H9 (cell line): ENCODE measurements around the gene BTN3A1. TPM values are rescaled to one million over a fixed set of nuclear protein-coding genes. Genes with fewer than 3 reads are reported as not detected.

ENCODE experiments used
- DNase-seq: peaks from one replicate; pipeline ENCODE4 v3.0.0-alpha.2; 2017
- H2AFZ ChIP-seq: one replicate; pipeline ENCODE4 v1.6.1; 2013; ENCODE audit warnings: mild to moderate bottlenecking, low read length, control low read depth, moderate library complexity
- H2AK5ac ChIP-seq: 2 replicates; pipeline ENCODE4 v1.6.1; 2013; ENCODE audit warnings: low read length, control low read depth, mixed read lengths; ENCODE audit not compliant: insufficient read length
- H2BK120ac ChIP-seq: one replicate; pipeline ENCODE4 v1.6.1; 2013; ENCODE audit warnings: low read depth, mild to moderate bottlenecking, low read length, control low read depth, inconsistent platforms; ENCODE audit not compliant: poor library complexity, severe bottlenecking
- H2BK12ac ChIP-seq: 2 replicates; pipeline ENCODE4 v1.6.1; 2013; ENCODE audit warnings: low read length, control low read depth, mixed read lengths, low read depth; ENCODE audit not compliant: insufficient read length
- H2BK15ac ChIP-seq: 2 replicates; pipeline ENCODE4 v1.6.1; 2013; ENCODE audit warnings: low read depth, low read length, control low read depth
- H2BK20ac ChIP-seq: one replicate; pipeline ENCODE4 v1.6.1; 2013; ENCODE audit warnings: low read depth, mild to moderate bottlenecking, low read length, control low read depth, inconsistent platforms; ENCODE audit not compliant: poor library complexity, severe bottlenecking
- H2BK5ac ChIP-seq: 2 replicates; pipeline ENCODE4 v1.6.1; 2013; ENCODE audit warnings: low read length, control low read depth, mixed read lengths; ENCODE audit not compliant: insufficient read length
- H3K14ac ChIP-seq: 2 replicates; pipeline ENCODE4 v1.6.1; 2013; ENCODE audit warnings: low read length, control low read depth; ENCODE audit not compliant: insufficient read depth
- H3K18ac ChIP-seq: 2 replicates; pipeline ENCODE4 v1.6.1; 2013; ENCODE audit warnings: low read depth, mild to moderate bottlenecking, mixed read lengths, low read length, control low read depth; ENCODE audit not compliant: insufficient read length
- H3K23ac ChIP-seq: 2 replicates; pipeline ENCODE4 v1.6.1; 2013; ENCODE audit warnings: low read length, control low read depth, mixed read lengths, low read depth; ENCODE audit not compliant: insufficient read length
- H3K23me2 ChIP-seq: 2 replicates; pipeline ENCODE4 v1.6.1; 2013; ENCODE audit warnings: low read depth, mild to moderate bottlenecking, mixed read lengths, low read length, control low read depth; ENCODE audit not compliant: insufficient read length, poor library complexity, severe bottlenecking
- H3K27ac ChIP-seq: 2 replicates; pipeline ENCODE4 v1.5.1; 2013; ENCODE audit warnings: low read length, control low read depth, mixed read lengths, low read depth; ENCODE audit not compliant: insufficient read length
- H3K27me3 ChIP-seq: 2 replicates; pipeline ENCODE4 v1.6.1; 2013; ENCODE audit warnings: low read length, control low read depth, inconsistent platforms; ENCODE audit not compliant: insufficient read depth
- H3K4ac ChIP-seq: 2 replicates; pipeline ENCODE4 v1.6.1; 2013; ENCODE audit warnings: low read depth, mild to moderate bottlenecking, control low read depth, inconsistent platforms, low read length, moderate library complexity
- H3K4me1 ChIP-seq: 2 replicates; pipeline ENCODE4 v1.6.1; 2013; ENCODE audit warnings: low read length, control low read depth, inconsistent platforms; ENCODE audit not compliant: insufficient read depth
- H3K4me2 ChIP-seq: 2 replicates; pipeline ENCODE4 v1.6.1; 2013; ENCODE audit warnings: low read length, control low read depth, mixed read lengths; ENCODE audit not compliant: insufficient read length, insufficient read depth
- H3K56ac ChIP-seq: 2 replicates; pipeline ENCODE4 v1.6.1; 2013; ENCODE audit warnings: low read depth, mild to moderate bottlenecking, mixed read lengths, low read length, control low read depth; ENCODE audit not compliant: insufficient read length
- H3K79me1 ChIP-seq: 2 replicates; pipeline ENCODE4 v1.6.1; 2013; ENCODE audit warnings: low read depth, mild to moderate bottlenecking, moderate library complexity, low read length, control low read depth, inconsistent platforms; ENCODE audit not compliant: insufficient read depth, poor library complexity, severe bottlenecking
- H3K79me2 ChIP-seq: 2 replicates; pipeline ENCODE4 v1.6.1; 2013; ENCODE audit warnings: low read length, control low read depth, inconsistent platforms; ENCODE audit not compliant: insufficient read depth
- H3K9ac ChIP-seq: 2 replicates; pipeline ENCODE4 v1.6.1; 2013; ENCODE audit warnings: low read length, control low read depth, mixed read lengths; ENCODE audit not compliant: insufficient read length; ENCODE audit errors: extremely low read depth
- H3K9me3 ChIP-seq: one replicate; pipeline ENCODE4 v1.6.1; 2013; ENCODE audit warnings: low read depth, low read length, inconsistent platforms; ENCODE audit not compliant: control insufficient read depth
- H3T11ph ChIP-seq: one replicate; pipeline ENCODE4 v1.6.1; 2013; ENCODE audit warnings: mild to moderate bottlenecking, low read length, control low read depth, inconsistent platforms
- H4K20me1 ChIP-seq: one replicate; pipeline ENCODE4 v1.6.1; 2013; ENCODE audit not compliant: control insufficient read depth, insufficient read length, insufficient read depth
- H4K5ac ChIP-seq: 2 replicates; pipeline ENCODE4 v1.6.1; 2013; ENCODE audit warnings: low read depth, mild to moderate bottlenecking, mixed read lengths, low read length, control low read depth; ENCODE audit not compliant: insufficient read length
- H4K8ac ChIP-seq: replicated peaks from 2 replicates; pipeline ENCODE4 v1.6.1; 2013; ENCODE audit warnings: low read length, control low read depth, mixed read lengths, low read depth; ENCODE audit not compliant: insufficient read length
- H4K91ac ChIP-seq: 2 replicates; pipeline ENCODE4 v1.6.1; 2013; ENCODE audit warnings: low read depth, mild to moderate bottlenecking, moderate library complexity, mixed read lengths, low read length, control low read depth; ENCODE audit not compliant: insufficient read length
- H3K27ac Mint-ChIP-seq, 3 experiments: 2 replicates in 2 of 3; 3 replicates in 1 of 3; pipeline ENCODE4 v1.8.0; 2020 to 2021; ENCODE audit warnings: mixed read lengths in 3 of 3, mild to moderate bottlenecking in 1 of 3, moderate library complexity in 1 of 3
- H3K27me3 Mint-ChIP-seq: 2 replicates; pipeline ENCODE4 v1.8.0; 2021; ENCODE audit warnings: low read depth, mild to moderate bottlenecking, moderate library complexity, mixed read lengths
- H3K36me3 Mint-ChIP-seq, 3 experiments: 2 replicates in 2 of 3; 3 replicates in 1 of 3; pipeline ENCODE4 v1.8.0; 2020 to 2021; ENCODE audit warnings: low read depth in 3 of 3, mixed read lengths in 3 of 3; ENCODE audit not compliant: insufficient read depth in 1 of 3
- H3K4me1 Mint-ChIP-seq, 2 experiments: 2 replicates each; pipeline ENCODE4 v1.8.0; 2020; ENCODE audit warnings: mixed read lengths in 2 of 2
- H3K4me3 Mint-ChIP-seq, 2 experiments: 2 replicates in 1 of 2; 3 replicates in 1 of 2; pipeline ENCODE4 v1.8.0; 2020 to 2021; ENCODE audit warnings: mild to moderate bottlenecking in 2 of 2, mixed read lengths in 2 of 2, moderate library complexity in 1 of 2
- H3K9me3 Mint-ChIP-seq, 2 experiments: 2 replicates in 1 of 2; 3 replicates in 1 of 2; pipeline ENCODE4 v1.8.0; 2020; ENCODE audit warnings: mild to moderate bottlenecking in 2 of 2, mixed read lengths in 2 of 2, moderate library complexity in 1 of 2
- WGBS: extraction: QIAGEN DNeasy Blood & Tissue Kit; methylation state at CpG from one replicate; pipeline ENCODE4 v1.1.7; 2013; ENCODE audit warnings: missing lambda C conversion rate, low lambda C conversion rate, mixed read lengths; ENCODE audit not compliant: insufficient read length; ENCODE audit errors: extremely low coverage; 5-methylcytosine and 5-hydroxymethylcytosine counted together
- total RNA-seq: library from RNA; stranded (reverse); gene quantifications from 2 replicates; pipeline ENCODE4 v1.2.1, GENCODE V29; 2021
- TF ChIP-seq, protein P1 (sequence below): fragments of 200-600 bp; sonication (generic); conservative IDR thresholded peaks from 3 replicates; pipeline ENCODE4 v1.8.0; 2021; ENCODE audit warnings: antibody characterized with exemption, mild to moderate bottlenecking

The BTN3A1 gene
- total RNA-seq, 1 experiment from 2014 or later, result 2.5 TPM

DNA sequence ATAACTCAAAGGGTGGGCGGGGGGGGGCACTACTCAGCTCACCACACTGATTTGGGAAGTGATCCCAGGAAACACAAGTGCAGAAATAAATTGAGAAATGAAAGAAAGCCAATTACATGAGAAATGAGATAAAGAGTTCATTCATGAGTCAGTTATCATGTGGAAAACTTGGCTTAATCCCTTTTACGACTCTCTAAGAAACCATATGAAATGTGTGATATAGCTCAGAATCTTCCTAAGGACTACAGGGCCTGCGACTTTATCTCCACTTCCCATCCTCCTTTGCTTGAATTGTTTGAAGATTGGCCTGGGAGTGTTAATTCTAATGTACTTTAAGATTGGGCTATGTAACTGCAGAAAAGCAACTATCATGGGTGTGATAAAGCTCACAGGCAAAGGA is 22.8 kb upstream of the BTN3A1 start:
- no peak overlapping the region for H3K4me3 Mint-ChIP-seq
- no peak overlapping the region for H3K18ac ChIP-seq
- no peak overlapping the region for H3K4me2 ChIP-seq
- no peak overlapping the region for H3K27ac ChIP-seq
- no peaks in the 10 kb centered on the region for H4K20me1 ChIP-seq
- H3K4me1 Mint-ChIP-seq, result peaks cover 16 to 21% of the 10 kb centered on the region in 2 experiments
- H3K27me3 Mint-ChIP-seq, result peaks cover 1% of the 10 kb centered on the region; the same call in 1 of the 2 replicates
- no CpG with 5 or more reads among the region's 3 CpGs for WGBS
- H3K27ac Mint-ChIP-seq, result 0 out of 7 replicates have a peak overlapping the region, but pooled peaks of 1 of the 3 experiments have one; percentile 12
- no peak overlapping the region for H4K91ac ChIP-seq
- no peak overlapping the region for H3K56ac ChIP-seq
- no peak overlapping the region for H3K9ac ChIP-seq
- no peak overlapping the region for H2AK5ac ChIP-seq
- H3T11ph ChIP-seq, result no peak overlapping the region
- no peaks in the 10 kb centered on the region for H3K9me3 ChIP-seq
- H2BK5ac ChIP-seq, result no peak overlapping the region
- H3K36me3 Mint-ChIP-seq, result no peaks in the 10 kb centered on the region
- H2BK12ac ChIP-seq, result no peak overlapping the region
- H3K79me1 ChIP-seq, result no peaks in the 10 kb centered on the region
- H2BK20ac ChIP-seq, result no peak overlapping the region
- TF ChIP-seq, protein P1, sequence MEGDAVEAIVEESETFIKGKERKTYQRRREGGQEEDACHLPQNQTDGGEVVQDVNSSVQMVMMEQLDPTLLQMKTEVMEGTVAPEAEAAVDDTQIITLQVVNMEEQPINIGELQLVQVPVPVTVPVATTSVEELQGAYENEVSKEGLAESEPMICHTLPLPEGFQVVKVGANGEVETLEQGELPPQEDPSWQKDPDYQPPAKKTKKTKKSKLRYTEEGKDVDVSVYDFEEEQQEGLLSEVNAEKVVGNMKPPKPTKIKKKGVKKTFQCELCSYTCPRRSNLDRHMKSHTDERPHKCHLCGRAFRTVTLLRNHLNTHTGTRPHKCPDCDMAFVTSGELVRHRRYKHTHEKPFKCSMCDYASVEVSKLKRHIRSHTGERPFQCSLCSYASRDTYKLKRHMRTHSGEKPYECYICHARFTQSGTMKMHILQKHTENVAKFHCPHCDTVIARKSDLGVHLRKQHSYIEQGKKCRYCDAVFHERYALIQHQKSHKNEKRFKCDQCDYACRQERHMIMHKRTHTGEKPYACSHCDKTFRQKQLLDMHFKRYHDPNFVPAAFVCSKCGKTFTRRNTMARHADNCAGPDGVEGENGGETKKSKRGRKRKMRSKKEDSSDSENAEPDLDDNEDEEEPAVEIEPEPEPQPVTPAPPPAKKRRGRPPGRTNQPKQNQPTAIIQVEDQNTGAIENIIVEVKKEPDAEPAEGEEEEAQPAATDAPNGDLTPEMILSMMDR, result no peak
- H3K9me3 Mint-ChIP-seq, result no peaks in the 10 kb centered on the region; a peak in 1 of 5 replicates
- no peak overlapping the region for H2BK120ac ChIP-seq
- H3K4ac ChIP-seq, result no peak overlapping the region
- H3K23me2 ChIP-seq, result peaks cover 5% of the 10 kb centered on the region
- H4K5ac ChIP-seq, result no peak overlapping the region
- H3K14ac ChIP-seq, result no peak overlapping the region
- H3K27me3 ChIP-seq, result no peaks in the 10 kb centered on the region
- H4K8ac ChIP-seq, result no peak overlapping the region
- no peak overlapping the region for H2AFZ ChIP-seq
- no peaks in the 10 kb centered on the region for H3K4me1 ChIP-seq
- no peaks in the 10 kb centered on the region for H3K79me2 ChIP-seq
- no peak overlapping the region for H3K23ac ChIP-seq
- no peak for DNase-seq
- no peak overlapping the region for H2BK15ac ChIP-seq
